SU-DHL-6 (cell line): Measurements from ENCODE around the gene TOP3A.

ENCODE experiments used
- H2AFZ ChIP-seq: fragments of 200-600 bp; sonication (generic); 2 replicates; pipeline ENCODE4 v1.6.1; 2014; ENCODE audit warnings: low read depth, mild to moderate bottlenecking, moderate library complexity, mixed read lengths, antibody characterized with exemption, low read length; ENCODE audit not compliant: severe bottlenecking
- H3F3A ChIP-seq: fragments of 200-600 bp; shearing (Covaris generic); 2 replicates; pipeline ENCODE4 v1.6.0; 2016; ENCODE audit warnings: antibody characterized with exemption, mild to moderate bottlenecking; ENCODE audit not compliant: insufficient read depth
- H3K27ac ChIP-seq: fragments of 200-600 bp; sonication (generic); 2 replicates; pipeline ENCODE4 v1.5.1; 2016; ENCODE audit warnings: low read depth, mild to moderate bottlenecking, low read length, moderate library complexity, mixed read lengths
- H3K27me3 ChIP-seq: fragments of 200-600 bp; sonication (generic), shearing (Covaris generic); 2 replicates; pipeline ENCODE4 v1.6.0; 2014; ENCODE audit warnings: mild to moderate bottlenecking, low read length
- H3K36me3 ChIP-seq: fragments of 200-600 bp; sonication (generic); 2 replicates; pipeline ENCODE4 v1.6.1; 2014; ENCODE audit warnings: mild to moderate bottlenecking, low read length, mixed read lengths
- H3K4me2 ChIP-seq: fragments of 300-600, 200-600 bp; shearing (Covaris generic), sonication (generic); 2 replicates; pipeline ENCODE4 v1.6.0; 2014; ENCODE audit warnings: low read length, low read depth, mild to moderate bottlenecking; ENCODE audit not compliant: poor library complexity, severe bottlenecking
- H3K4me3 ChIP-seq: fragments of 200-600 bp; sonication (generic); 2 replicates; pipeline ENCODE4 v1.5.1; 2014; ENCODE audit warnings: antibody characterized with exemption, low read length, mild to moderate bottlenecking, mixed read lengths; ENCODE audit not compliant: insufficient read depth, poor library complexity, severe bottlenecking
- H3K79me2 ChIP-seq: fragments of 200-600 bp; sonication (generic); 2 replicates; pipeline ENCODE4 v1.6.1; 2014; ENCODE audit warnings: mild to moderate bottlenecking, low read length, moderate library complexity; ENCODE audit not compliant: insufficient read depth
- H3K9ac ChIP-seq: fragments of 200-600 bp; sonication (generic); 2 replicates; pipeline ENCODE4 v1.7.0; 2014; ENCODE audit warnings: mild to moderate bottlenecking, low read length
- H3K9me2 ChIP-seq: fragments of 200-600 bp; sonication (generic); replicated peaks from 2 replicates; pipeline ENCODE4 v1.6.1; 2014; ENCODE audit warnings: low read length; ENCODE audit not compliant: insufficient read depth
- H3K9me3 ChIP-seq: fragments of 200-600 bp; sonication (generic); 2 replicates; pipeline ENCODE4 v1.6.1; 2014; ENCODE audit warnings: low read length, mixed read lengths; ENCODE audit not compliant: insufficient read depth
- H4K20me1 ChIP-seq: fragments of 200-600 bp; sonication (generic); 2 replicates; pipeline ENCODE4 v1.6.1; 2014; ENCODE audit warnings: low read depth, mild to moderate bottlenecking, antibody characterized with exemption, low read length, moderate library complexity, mixed read lengths
- CTCF ChIP-seq: fragments of 200-600 bp; sonication (generic); IDR thresholded peaks from one replicate; pipeline ENCODE4 v1.5.1; 2017; ENCODE audit warnings: antibody characterized with exemption, mild to moderate bottlenecking, low read length, moderate library complexity; ENCODE audit not compliant: insufficient read depth, poor library complexity, severe bottlenecking
- EZH2phosphoT487 ChIP-seq: fragments of 200-600 bp; sonication (generic), shearing (Covaris generic); conservative IDR thresholded peaks from 2 replicates; pipeline ENCODE4 v1.6.1; 2018; ENCODE audit warnings: mild to moderate bottlenecking, antibody characterized with exemption, low read length, moderate library complexity, mixed read lengths

TOP3A gene

GRCh38 chr17:18225642-18226283, 89.0 kb downstream of the TOP3A start:
- Histone ChIP-seq H3K9ac (peak overlapping the region; percentile 68), H3K36me3 (no peaks in the 10 kb centered on the region), H2AFZ (peak overlapping the region; percentile 65), H3K9me3 (no peaks in the 10 kb centered on the region), H3K4me3 (peak overlapping the region; percentile 77), H3K4me2 (peak overlapping the region; percentile 95), H3F3A (no peaks in the 10 kb centered on the region), H3K79me2 (no peaks in the 10 kb centered on the region), H3K27me3 (no peaks in the 10 kb centered on the region), H4K20me1 (no peaks in the 10 kb centered on the region), H3K27ac (no peak overlapping the region), H3K9me2 (no peaks in the 10 kb centered on the region)
- TF ChIP-seq CTCF, result no peak
- no peak for TF ChIP-seq EZH2phosphoT487

- Histone ChIP-seq H4K20me1 (no peaks in the 10 kb centered on the region), H3K4me2 (peak within 1 kb of the TSS; percentile 95), H3K4me3 (peak within 1 kb of the TSS; percentile 77), H3K9me3 (no peaks in the 10 kb centered on the region), H2AFZ (peak within 1 kb of the TSS; percentile 65), H3K27me3 (no peaks in the 10 kb centered on the region), H3K27ac (no peak within 1 kb of the TSS), H3K79me2 (no peaks in the 10 kb centered on the region), H3F3A (no peaks in the 10 kb centered on the region), H3K36me3 (no peaks in the 10 kb centered on the region), H3K9ac (peak within 1 kb of the TSS; percentile 68), H3K9me2 (no peaks in the 10 kb centered on the region)
- TF ChIP-seq EZH2phosphoT487 (no peak), CTCF (no peak)
Observed at GRCh38 chr17:18225121-18225641, 89.6 kb downstream of the TOP3A start, which contains the start of gene LLGL1. TSS of gene LLGL1 (plus strand) at chr17:18225635. CDS start at chr17:18225683, 48 bp downstream.

- Histone ChIP-seq H3K36me3 (no peaks in the 10 kb centered on the region), H3K4me2 (peak overlapping the region; percentile 44), H2AFZ (peak overlapping the region; percentile 42), H3K9me2 (no peaks in the 10 kb centered on the region), H3F3A (no peaks in the 10 kb centered on the region), H3K27ac (no peak overlapping the region), H3K9me3 (no peaks in the 10 kb centered on the region), H4K20me1 (no peaks in the 10 kb centered on the region), H3K27me3 (no peaks in the 10 kb centered on the region), H3K4me3 (peak overlapping the region; percentile 33), H3K79me2 (no peaks in the 10 kb centered on the region), H3K9ac (peak overlapping the region; percentile 34)
- TF ChIP-seq EZH2phosphoT487 (no peak), CTCF (no peak)
Observed at GRCh38 chr17:18224387-18225120, 90.2 kb downstream of the TOP3A start.
